ENCODE measurements around the gene QSOX1. TPM values are rescaled to one million over a fixed set of nuclear protein-coding genes. Genes with fewer than 3 reads are reported as not detected.

Gene QSOX1
- total and polyA plus RNA-seq, 2 donors (not counting 3 experiments of a cell fraction or from before 2014, with no cell fraction given): 256 to 415 TPM

GRCh38 chr1:180204231-180204630 is 49.6 kb downstream of the QSOX1 start:
- Histone ChIP-seq H4K20me1 (replicated peaks; ENCODE audit: control insufficient read depth, extremely low read depth, insufficient read depth, low read length) (no peaks in the 10 kb centered on the region), H3K27me3 (ENCODE audit: control insufficient read depth in 2 of 2, insufficient read depth in 2 of 2, low read length in 2 of 2) (no peaks in the 10 kb centered on the region), H3K9me3 (replicated peaks; ENCODE audit: control insufficient read depth, insufficient read depth, low read length) (no peaks in the 10 kb centered on the region), H3K79me2 (ENCODE audit: control insufficient read depth, insufficient read depth, low read length) (no peaks in the 10 kb centered on the region), H3K9ac (replicated peaks; ENCODE audit: extremely low read depth, insufficient read depth, low read length) (no peak overlapping the region), H3K4me2 (ENCODE audit: insufficient read depth, low read length) (no peak overlapping the region), H3K4me3 (replicated peaks in 1 of 3; ENCODE audit: insufficient read depth in 1 of 3, low read depth in 1 of 3, low read length in 3 of 3) (no peak overlapping the region), H2AFZ (ENCODE audit: low read depth, low read length) (no peak overlapping the region), H3K9me1 (replicated peaks; ENCODE audit: control insufficient read depth, extremely low read depth, insufficient read depth, low read length) (no peaks in the 10 kb centered on the region), H3K4me1 (ENCODE audit: control insufficient read depth, extremely low read depth, insufficient read depth, low read length) (no peaks in the 10 kb centered on the region), H3K27ac (ENCODE audit: insufficient read depth, low read depth, low read length) (no peak overlapping the region), H3K36me3 (ENCODE audit: control insufficient read depth in 2 of 2, extremely low read depth in 1 of 2, insufficient read depth in 2 of 2, low read length in 2 of 2) (no peaks in the 10 kb centered on the region)
- no peak for FAIRE-seq
- DNase-seq (ENCODE audit: low read depth, low spot score): no peak
- TF ChIP-seq POLR2A (IDR thresholded peaks at IDR 0.05; ENCODE audit: low read depth, low read length): no peak
- TF ChIP-seq GATA2 (IDR thresholded peaks at IDR 0.05; ENCODE audit: insufficient read depth, insufficient read length, low read depth, low read length): no peak
- TF ChIP-seq CTCF (IDR thresholded peaks at IDR 0.05; ENCODE audit: extremely low read depth in 1 of 2, insufficient read depth in 1 of 2, low read depth in 1 of 2, low read length in 2 of 2): no peak
- no peak for TF ChIP-seq POLR2AphosphoS5 (IDR thresholded peaks at IDR 0.05; ENCODE audit: insufficient read depth, low read depth, low read length)
- no peak for TF ChIP-seq EZH2 (IDR thresholded peaks at IDR 0.05; ENCODE audit: borderline replicate concordance, low read depth, low read length, severe bottlenecking)
- TF ChIP-seq FOS (IDR thresholded peaks at IDR 0.05; ENCODE audit: borderline replicate concordance, insufficient read depth, low read length): no peak
- no peak for TF ChIP-seq MAX (IDR thresholded peaks at IDR 0.05; ENCODE audit: insufficient read depth, insufficient read length)
- no peak for TF ChIP-seq MYC (IDR thresholded peaks at IDR 0.05; ENCODE audit: low read depth, low read length)
- TF ChIP-seq JUN (IDR thresholded peaks at IDR 0.05; ENCODE audit: borderline replicate concordance, insufficient read depth, insufficient read length, low read depth): no peak
- no TSS peak for BruUV-seq (replicated peaks)
- ChIA-PET CTCF (no interaction called here), POLR2A (no interaction called here)
- dilution Hi-C loops (cut with MboI; ENCODE audit: extremely low pct_ligation_motif_present, low sequenced_read_pairs) (no loop called here), intact Hi-C loops (cut with micrococcal nuclease) (no loop called here)

All from endothelial cell of umbilical vein (primary cell).